Gastroesophageal sphincter (tissue), 3 donors: ENCODE results near the gene TPM1.

Experiments used
- POLR2AphosphoS5 ChIP-seq: sonication (generic); formaldehyde crosslinking; IDR thresholded peaks from one replicate; pipeline ENCODE4 v1.6.1; 2017; ENCODE audit warnings: antibody characterized with exemption
- TF ChIP-seq, protein P1 (sequence below), 4 experiments: fragments of 200-600 bp in 2 of 4; fragments of 450-650 bp in 2 of 4; sonication (generic) in 1 of 4; IDR thresholded peaks; one replicate each; pipeline ENCODE4 v1.5.1; 2017 to 2019; ENCODE audit warnings: antibody characterized with exemption in 4 of 4, mild to moderate bottlenecking in 2 of 4, moderate library complexity in 2 of 4

GRCh38 chr15:63022663-63023062, 19.9 kb upstream of the TPM1 start:
- TF ChIP-seq, protein P1, sequence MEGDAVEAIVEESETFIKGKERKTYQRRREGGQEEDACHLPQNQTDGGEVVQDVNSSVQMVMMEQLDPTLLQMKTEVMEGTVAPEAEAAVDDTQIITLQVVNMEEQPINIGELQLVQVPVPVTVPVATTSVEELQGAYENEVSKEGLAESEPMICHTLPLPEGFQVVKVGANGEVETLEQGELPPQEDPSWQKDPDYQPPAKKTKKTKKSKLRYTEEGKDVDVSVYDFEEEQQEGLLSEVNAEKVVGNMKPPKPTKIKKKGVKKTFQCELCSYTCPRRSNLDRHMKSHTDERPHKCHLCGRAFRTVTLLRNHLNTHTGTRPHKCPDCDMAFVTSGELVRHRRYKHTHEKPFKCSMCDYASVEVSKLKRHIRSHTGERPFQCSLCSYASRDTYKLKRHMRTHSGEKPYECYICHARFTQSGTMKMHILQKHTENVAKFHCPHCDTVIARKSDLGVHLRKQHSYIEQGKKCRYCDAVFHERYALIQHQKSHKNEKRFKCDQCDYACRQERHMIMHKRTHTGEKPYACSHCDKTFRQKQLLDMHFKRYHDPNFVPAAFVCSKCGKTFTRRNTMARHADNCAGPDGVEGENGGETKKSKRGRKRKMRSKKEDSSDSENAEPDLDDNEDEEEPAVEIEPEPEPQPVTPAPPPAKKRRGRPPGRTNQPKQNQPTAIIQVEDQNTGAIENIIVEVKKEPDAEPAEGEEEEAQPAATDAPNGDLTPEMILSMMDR (IDR thresholded peaks at IDR 0.05): no peak
- TF ChIP-seq POLR2AphosphoS5: no peak
